HAP-1 (cell line): Measurements from ENCODE around the gene SZRD1.

ENCODE experiments used
- DNase-seq, 2 experiments: peaks; one replicate each; pipeline ENCODE4 v3.0.0-alpha.2; 2016 to 2020; ENCODE audit warnings: low spot score in 2 of 2
- H3K27me3 ChIP-seq: fragments of 250-450 bp; sonication (Bioruptor Pico); 2 replicates; pipeline ENCODE4 v1.5.1; 2020; ENCODE audit warnings: low read depth, mild to moderate bottlenecking, moderate library complexity
- H3K36me3 ChIP-seq: fragments of 250-450 bp; sonication (Bioruptor Pico); replicated peaks from 2 replicates; pipeline ENCODE4 v1.5.1; 2020; ENCODE audit warnings: mild to moderate bottlenecking
- H3K4me1 ChIP-seq: fragments of 250-450 bp; sonication (Bioruptor Pico); 2 replicates; pipeline ENCODE4 v1.5.1; 2020; ENCODE audit warnings: mild to moderate bottlenecking
- H3K4me3 ChIP-seq: fragments of 250-450 bp; sonication (Bioruptor Pico); 2 replicates; pipeline ENCODE4 v1.5.1; 2020; ENCODE audit warnings: mild to moderate bottlenecking, moderate library complexity
- H3K9me3 ChIP-seq: fragments of 250-450 bp; sonication (Bioruptor Pico); 2 replicates; pipeline ENCODE4 v1.5.1; 2020; ENCODE audit warnings: mild to moderate bottlenecking, moderate library complexity
- in situ Hi-C: fragments of 300-500 bp; cut with MboI; formaldehyde crosslinking; loops from 3 replicates; pipeline ENCODE4 v1.14.3; 2020; ENCODE audit warnings: low sequenced_read_pairs, inconsistent platforms, mixed read lengths

Gene SZRD1

GRCh38 chr1:16394977-16395376 is 27.9 kb downstream of the SZRD1 start:
- Histone ChIP-seq H3K4me3 (no peak overlapping the region), H3K36me3 (peaks cover 43% of the 10 kb centered on the region), H3K27me3 (no peaks in the 10 kb centered on the region), H3K9me3 (no peaks in the 10 kb centered on the region), H3K4me1 (no peaks in the 10 kb centered on the region)
- in situ Hi-C loops = no loop called here
- no peak for DNase-seq

DNA sequence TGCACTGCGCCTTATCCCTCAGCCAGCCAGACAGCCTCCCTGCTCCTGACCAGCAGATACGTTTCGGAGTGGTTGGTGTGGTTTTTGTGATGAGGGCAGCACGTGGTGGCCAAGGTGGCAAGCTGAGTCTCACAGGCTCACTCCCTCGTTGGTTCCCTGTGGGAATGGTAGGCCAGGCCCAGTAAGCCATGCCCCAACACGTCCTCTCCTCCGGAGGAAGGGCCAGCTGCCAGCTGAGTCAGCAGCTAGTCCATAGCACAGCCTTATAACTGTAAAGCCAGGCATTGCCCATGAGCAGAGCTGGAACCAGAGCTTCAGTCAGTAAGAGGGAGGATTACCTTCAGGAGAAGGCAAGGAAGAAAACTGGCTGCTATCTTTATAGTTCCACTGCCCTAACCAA is 29.5 kb downstream of the SZRD1 start:
- DNase-seq = no peak
- peaks cover 43% of the 10 kb centered on the region for H3K36me3 ChIP-seq
- H3K9me3 ChIP-seq = no peaks in the 10 kb centered on the region
- H3K4me1 ChIP-seq = no peaks in the 10 kb centered on the region
- no peaks in the 10 kb centered on the region for H3K27me3 ChIP-seq
- in situ Hi-C loops = no loop called here
- H3K4me3 ChIP-seq = no peak overlapping the region

- Histone ChIP-seq H3K4me3 (no peak overlapping the region), H3K27me3 (no peaks in the 10 kb centered on the region), H3K9me3 (no peaks in the 10 kb centered on the region), H3K36me3 (peaks cover 43% of the 10 kb centered on the region), H3K4me1 (no peaks in the 10 kb centered on the region)
- in situ Hi-C loops = no loop called here
- DNase-seq = no peak
These were observed 30.1 kb downstream of the SZRD1 start for GRCh38 chr1:16397120-16397519.

DNA sequence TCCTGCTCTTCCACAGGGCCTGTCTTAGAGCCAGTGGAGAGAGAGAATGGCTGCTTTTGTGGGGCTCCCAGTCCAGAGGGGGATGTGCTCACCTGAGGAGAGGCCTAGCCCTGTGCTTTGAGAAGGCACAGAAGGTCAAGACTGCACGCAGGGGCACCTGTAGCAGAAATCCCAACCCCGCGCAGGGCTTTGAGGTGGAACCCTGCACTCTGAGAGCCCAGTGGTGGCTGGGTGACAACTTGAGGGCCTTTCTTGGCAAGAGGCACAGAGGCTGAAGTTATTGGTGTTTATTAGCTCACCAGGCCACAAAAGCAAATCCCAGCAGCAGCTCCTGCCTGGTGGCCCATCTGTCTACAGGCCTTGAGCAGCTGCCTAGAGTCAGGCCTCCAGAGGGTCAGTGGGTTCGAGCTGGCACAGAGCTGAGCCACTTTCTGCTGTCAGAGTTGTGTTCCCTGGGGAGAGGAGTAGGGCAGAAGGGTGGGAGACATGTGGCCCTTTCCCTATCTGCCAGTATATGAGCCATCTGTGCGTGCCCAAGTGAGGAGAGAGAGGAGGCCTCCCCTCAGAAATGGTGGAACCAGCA is 31.4 kb downstream of the SZRD1 start:
- Histone ChIP-seq H3K36me3 (peaks cover 39% of the 10 kb centered on the region), H3K4me3 (no peak overlapping the region), H3K27me3 (no peaks in the 10 kb centered on the region), H3K4me1 (no peaks in the 10 kb centered on the region), H3K9me3 (no peaks in the 10 kb centered on the region)
- in situ Hi-C loops = no loop called here
- DNase-seq = no peak

GRCh38 chr1:16402742-16403141 is 35.7 kb downstream of the SZRD1 start:
- Histone ChIP-seq H3K9me3 (no peaks in the 10 kb centered on the region), H3K4me1 (no peaks in the 10 kb centered on the region), H3K4me3 (no peak overlapping the region), H3K27me3 (no peaks in the 10 kb centered on the region), H3K36me3 (peaks cover 5% of the 10 kb centered on the region)
- in situ Hi-C loops = no loop called here
- no peak for DNase-seq

GRCh38 chr1:16405441-16405840 is 38.4 kb downstream of the SZRD1 start:
- no peaks in the 10 kb centered on the region for H3K4me1 ChIP-seq
- no peak for DNase-seq
- no peaks in the 10 kb centered on the region for H3K9me3 ChIP-seq
- H3K27me3 ChIP-seq = no peaks in the 10 kb centered on the region
- in situ Hi-C loops = no loop called here
- H3K36me3 ChIP-seq = no peaks in the 10 kb centered on the region
- no peak overlapping the region for H3K4me3 ChIP-seq

- in situ Hi-C loops = no loop called here
These were observed 39.8 kb downstream of the SZRD1 start for GRCh38 chr1:16406868-16407267.

GRCh38 chr1:16409536-16410152 is 42.6 kb downstream of the SZRD1 start:
- Histone ChIP-seq H3K9me3 (no peaks in the 10 kb centered on the region), H3K4me1 (no peaks in the 10 kb centered on the region), H3K27me3 (no peaks in the 10 kb centered on the region), H3K4me3 (no peak overlapping the region), H3K36me3 (no peaks in the 10 kb centered on the region)
- in situ Hi-C loops = no loop called here
- no peak for DNase-seq

More at GRCh38 chr1:16406868-16407267, 39.8 kb downstream of the SZRD1 start:
- Histone ChIP-seq H3K36me3 (no peaks in the 10 kb centered on the region), H3K4me1 (no peaks in the 10 kb centered on the region), H3K27me3 (no peaks in the 10 kb centered on the region), H3K4me3 (no peak overlapping the region), H3K9me3 (no peaks in the 10 kb centered on the region)
- DNase-seq = no peak

- no peaks in the 10 kb centered on the region for H3K36me3 ChIP-seq
- DNase-seq = no peak
- H3K27me3 ChIP-seq = no peaks in the 10 kb centered on the region
- no peaks in the 10 kb centered on the region for H3K9me3 ChIP-seq
- no peaks in the 10 kb centered on the region for H3K4me1 ChIP-seq
- no peak overlapping the region for H3K4me3 ChIP-seq
- in situ Hi-C loops = no loop called here
These were observed 43.8 kb downstream of the SZRD1 start for GRCh38 chr1:16410803-16411202.

DNA sequence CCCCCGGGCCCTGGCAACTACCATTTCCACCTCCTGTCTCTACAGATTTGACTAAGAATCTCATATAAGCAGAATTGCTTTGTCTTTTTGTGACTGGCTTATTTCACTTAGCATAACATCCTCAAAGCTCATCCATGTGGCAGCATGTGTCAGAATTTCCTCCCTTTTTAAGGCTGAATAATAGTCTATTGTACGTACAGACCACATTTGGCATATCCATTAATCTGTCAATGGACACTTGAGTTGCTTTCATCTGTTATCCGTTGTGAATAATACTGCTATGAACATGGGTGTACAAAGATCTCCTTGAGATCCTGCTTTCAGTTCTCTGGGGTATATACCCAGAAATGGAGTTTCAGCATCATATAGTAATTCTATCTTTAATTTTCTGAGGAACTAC is 46.1 kb downstream of the SZRD1 start:
- peak in 1 of 2 experiments; percentile 16 for DNase-seq
- H3K9me3 ChIP-seq = no peaks in the 10 kb centered on the region
- no peaks in the 10 kb centered on the region for H3K4me1 ChIP-seq
- in situ Hi-C loops = no loop called here
- H3K4me3 ChIP-seq = no peak overlapping the region
- no peaks in the 10 kb centered on the region for H3K36me3 ChIP-seq
- H3K27me3 ChIP-seq = no peaks in the 10 kb centered on the region

- in situ Hi-C loops = no loop called here
- DNase-seq = no peak
- Histone ChIP-seq H3K36me3 (no peaks in the 10 kb centered on the region), H3K9me3 (no peaks in the 10 kb centered on the region), H3K27me3 (no peaks in the 10 kb centered on the region), H3K4me3 (no peak overlapping the region), H3K4me1 (no peaks in the 10 kb centered on the region)
These were observed 51.9 kb downstream of the SZRD1 start for GRCh38 chr1:16418823-16419425.

DNA sequence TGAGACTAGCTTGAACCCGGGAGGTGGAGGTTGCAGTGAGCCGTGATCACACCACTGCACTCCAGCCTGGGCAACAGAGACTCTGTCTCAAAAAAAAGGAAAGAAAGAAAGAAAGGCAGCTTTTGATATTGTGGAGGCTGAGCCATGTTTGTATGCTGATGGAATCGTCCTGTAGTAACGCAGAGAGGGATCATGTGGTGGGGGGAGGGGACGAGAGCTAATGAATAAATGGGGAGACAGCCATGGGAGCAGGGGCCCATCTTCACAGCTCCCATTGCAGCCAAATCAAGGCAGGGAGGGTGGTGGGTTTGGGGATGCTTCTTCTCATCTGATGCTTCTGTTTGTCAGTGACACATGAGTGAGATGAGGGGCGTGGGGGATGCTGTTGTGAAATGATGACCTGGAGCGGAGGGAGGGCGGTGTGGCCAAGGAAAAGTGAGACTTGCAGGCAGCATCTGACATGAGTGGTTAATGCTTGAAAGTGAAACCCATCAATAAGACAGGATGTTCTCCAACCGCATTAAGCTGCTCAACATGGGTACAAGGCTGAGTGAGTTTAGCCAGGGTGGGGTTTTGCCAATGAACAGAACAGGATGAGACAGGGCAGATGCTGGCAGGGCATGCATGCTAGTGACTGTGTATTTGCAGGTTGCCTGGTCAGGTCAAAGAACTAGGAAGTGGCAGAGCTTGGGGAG is 53.5 kb downstream of the SZRD1 start:
- H3K9me3 ChIP-seq = no peaks in the 10 kb centered on the region
- in situ Hi-C loops = no loop called here
- no peak overlapping the region for H3K4me3 ChIP-seq
- H3K27me3 ChIP-seq = no peaks in the 10 kb centered on the region
- no peaks in the 10 kb centered on the region for H3K4me1 ChIP-seq
- no peaks in the 10 kb centered on the region for H3K36me3 ChIP-seq
- DNase-seq = no peak

DNA sequence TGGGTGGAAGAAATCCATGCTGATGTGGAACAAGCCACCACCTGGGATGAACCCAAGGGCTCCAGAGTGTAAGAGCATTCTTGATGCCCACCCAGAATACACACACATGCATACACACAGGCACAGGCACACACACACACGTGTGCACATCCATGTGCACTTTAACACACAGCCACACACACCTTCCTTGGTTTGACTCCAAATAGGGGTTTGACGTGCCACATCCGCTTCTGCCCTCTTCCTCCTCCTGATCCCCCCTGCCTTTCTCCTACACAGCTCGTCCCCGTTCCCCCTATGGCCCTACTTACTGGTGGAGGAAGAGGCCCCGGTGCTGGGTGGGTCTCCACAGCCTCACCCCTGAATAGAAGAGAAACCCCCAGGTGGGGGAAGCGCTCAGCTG is 54.2 kb downstream of the SZRD1 start:
- Histone ChIP-seq H3K36me3 (no peaks in the 10 kb centered on the region), H3K27me3 (no peaks in the 10 kb centered on the region), H3K4me1 (no peaks in the 10 kb centered on the region), H3K9me3 (no peaks in the 10 kb centered on the region), H3K4me3 (no peak overlapping the region)
- in situ Hi-C loops = no loop called here
- no peak for DNase-seq

GRCh38 chr1:16422041-16422440 is 55.0 kb downstream of the SZRD1 start:
- H3K4me3 ChIP-seq = no peak overlapping the region
- DNase-seq = no peak
- H3K9me3 ChIP-seq = no peaks in the 10 kb centered on the region
- no peaks in the 10 kb centered on the region for H3K36me3 ChIP-seq
- no peaks in the 10 kb centered on the region for H3K27me3 ChIP-seq
- no peaks in the 10 kb centered on the region for H3K4me1 ChIP-seq
- in situ Hi-C loops = no loop called here
